ENCODE results near the gene SBNO2.
A peak's percentile ranks its signal among the peaks of the same experiment; 100 is the strongest.

The SBNO2 gene

GRCh38 chr19:1151037-1151724, 22.9 kb downstream of the SBNO2 start:
- no peaks in the 10 kb centered on the region for H3K9me3 ChIP-seq (ENCODE audit: control insufficient read depth, low read length)
- no peaks in the 10 kb centered on the region for H3K27me3 ChIP-seq (ENCODE audit: control insufficient read depth, insufficient read depth, low read length, poor library complexity, severe bottlenecking)
- peaks cover 24% of the 10 kb centered on the region for H3K4me1 ChIP-seq (ENCODE audit: control insufficient read depth, insufficient read depth, low read length)
- peaks cover 9% of the 10 kb centered on the region for H3K36me3 ChIP-seq (ENCODE audit: control insufficient read depth, insufficient read depth, low read length)
- 93 to 94% methylated on average over 12 of the region's 12 CpGs for WGBS, 2 experiments
- no peak overlapping the region for H3K4me3 ChIP-seq (ENCODE audit: insufficient read depth, low read depth, low read length)
- H3K27ac ChIP-seq (ENCODE audit: insufficient read depth, low read depth, low read length, poor library complexity, severe bottlenecking), result no peak overlapping the region

GRCh38 chr19:1150333-1151036, 23.6 kb downstream of the SBNO2 start:
- H3K27me3 ChIP-seq (ENCODE audit: control insufficient read depth, insufficient read depth, low read length, poor library complexity, severe bottlenecking), result no peaks in the 10 kb centered on the region
- 95 to 96% methylated on average over 33 of the region's 33 CpGs for WGBS, 2 experiments
- H3K27ac ChIP-seq (ENCODE audit: insufficient read depth, low read depth, low read length, poor library complexity, severe bottlenecking), result no peak overlapping the region
- H3K9me3 ChIP-seq (ENCODE audit: control insufficient read depth, low read length), result no peaks in the 10 kb centered on the region
- peaks cover 9% of the 10 kb centered on the region for H3K36me3 ChIP-seq (ENCODE audit: control insufficient read depth, insufficient read depth, low read length)
- H3K4me3 ChIP-seq (ENCODE audit: insufficient read depth, low read depth, low read length), result no peak overlapping the region
- peaks cover 21% of the 10 kb centered on the region for H3K4me1 ChIP-seq (ENCODE audit: control insufficient read depth, insufficient read depth, low read length)

GRCh38 chr19:1149259-1150045, 24.6 kb downstream of the SBNO2 start:
- Histone ChIP-seq H3K27me3 (ENCODE audit: control insufficient read depth, insufficient read depth, low read length, poor library complexity, severe bottlenecking) (no peaks in the 10 kb centered on the region), H3K4me3 (ENCODE audit: insufficient read depth, low read depth, low read length) (no peak overlapping the region), H3K36me3 (ENCODE audit: control insufficient read depth, insufficient read depth, low read length) (peaks cover 9% of the 10 kb centered on the region), H3K9me3 (ENCODE audit: control insufficient read depth, low read length) (no peaks in the 10 kb centered on the region), H3K27ac (ENCODE audit: insufficient read depth, low read depth, low read length, poor library complexity, severe bottlenecking) (no peak overlapping the region), H3K4me1 (ENCODE audit: control insufficient read depth, insufficient read depth, low read length) (peaks cover 18% of the 10 kb centered on the region)
- WGBS, 2 experiments, result 95 to 96% methylated on average over 39 of the region's 39 CpGs

GRCh38 chr19:1147934-1148549, 26.0 kb downstream of the SBNO2 start:
- WGBS, 2 experiments, result 83 to 87% methylated on average over 13 of the region's 15 CpGs
- H3K4me3 ChIP-seq (ENCODE audit: insufficient read depth, low read depth, low read length), result no peak overlapping the region
- H3K9me3 ChIP-seq (ENCODE audit: control insufficient read depth, low read length), result no peaks in the 10 kb centered on the region
- peaks cover 12% of the 10 kb centered on the region for H3K36me3 ChIP-seq (ENCODE audit: control insufficient read depth, insufficient read depth, low read length)
- H3K4me1 ChIP-seq (ENCODE audit: control insufficient read depth, insufficient read depth, low read length), result peaks cover 18% of the 10 kb centered on the region
- no peak overlapping the region for H3K27ac ChIP-seq (ENCODE audit: insufficient read depth, low read depth, low read length, poor library complexity, severe bottlenecking)
- H3K27me3 ChIP-seq (ENCODE audit: control insufficient read depth, insufficient read depth, low read length, poor library complexity, severe bottlenecking), result no peaks in the 10 kb centered on the region

- Histone ChIP-seq H3K36me3 (ENCODE audit: control insufficient read depth, insufficient read depth, low read length) (peaks cover 7% of the 10 kb centered on the region), H3K4me3 (ENCODE audit: insufficient read depth, low read depth, low read length) (no peak overlapping the region), H3K4me1 (ENCODE audit: control insufficient read depth, insufficient read depth, low read length) (peaks cover 18% of the 10 kb centered on the region), H3K27ac (ENCODE audit: insufficient read depth, low read depth, low read length, poor library complexity, severe bottlenecking) (no peak overlapping the region), H3K27me3 (ENCODE audit: control insufficient read depth, insufficient read depth, low read length, poor library complexity, severe bottlenecking) (no peaks in the 10 kb centered on the region), H3K9me3 (ENCODE audit: control insufficient read depth, low read length) (no peaks in the 10 kb centered on the region)
- WGBS, 2 experiments, result 84 to 85% methylated on average over 38 of the region's 38 CpGs
Observed at GRCh38 chr19:1146858-1147780, 26.9 kb downstream of the SBNO2 start.

- Histone ChIP-seq H3K9me3 (ENCODE audit: control insufficient read depth, low read length) (no peaks in the 10 kb centered on the region), H3K27ac (ENCODE audit: insufficient read depth, low read depth, low read length, poor library complexity, severe bottlenecking) (no peak overlapping the region), H3K36me3 (ENCODE audit: control insufficient read depth, insufficient read depth, low read length) (peaks cover 8% of the 10 kb centered on the region), H3K4me1 (ENCODE audit: control insufficient read depth, insufficient read depth, low read length) (peaks cover 18% of the 10 kb centered on the region), H3K27me3 (ENCODE audit: control insufficient read depth, insufficient read depth, low read length, poor library complexity, severe bottlenecking) (no peaks in the 10 kb centered on the region), H3K4me3 (ENCODE audit: insufficient read depth, low read depth, low read length) (no peak overlapping the region)
- whole genome bisulfite sequencing, 2 experiments, result 85 to 86% methylated on average over 13 of the region's 13 CpGs
Observed at GRCh38 chr19:1146412-1146699, 27.7 kb downstream of the SBNO2 start.

- H3K27me3 ChIP-seq (ENCODE audit: control insufficient read depth, insufficient read depth, low read length, poor library complexity, severe bottlenecking), result no peaks in the 10 kb centered on the region
- H3K36me3 ChIP-seq (ENCODE audit: control insufficient read depth, insufficient read depth, low read length), result peaks cover 8% of the 10 kb centered on the region
- peaks cover 18% of the 10 kb centered on the region for H3K4me1 ChIP-seq (ENCODE audit: control insufficient read depth, insufficient read depth, low read length)
- peak overlapping the region; percentile 2 for H3K27ac ChIP-seq (ENCODE audit: insufficient read depth, low read depth, low read length, poor library complexity, severe bottlenecking)
- H3K9me3 ChIP-seq (ENCODE audit: control insufficient read depth, low read length), result no peaks in the 10 kb centered on the region
- 92 to 95% methylated on average over 26 of the region's 26 CpGs for WGBS, 2 experiments
- H3K4me3 ChIP-seq (ENCODE audit: insufficient read depth, low read depth, low read length), result no peak overlapping the region
Observed at GRCh38 chr19:1145635-1146411, 28.2 kb downstream of the SBNO2 start.

- no peak overlapping the region for H3K27ac ChIP-seq (ENCODE audit: insufficient read depth, low read depth, low read length, poor library complexity, severe bottlenecking)
- H3K4me1 ChIP-seq (ENCODE audit: control insufficient read depth, insufficient read depth, low read length), result peaks cover 18% of the 10 kb centered on the region
- no peak overlapping the region for H3K4me3 ChIP-seq (ENCODE audit: insufficient read depth, low read depth, low read length)
- peaks cover 8% of the 10 kb centered on the region for H3K36me3 ChIP-seq (ENCODE audit: control insufficient read depth, insufficient read depth, low read length)
- H3K27me3 ChIP-seq (ENCODE audit: control insufficient read depth, insufficient read depth, low read length, poor library complexity, severe bottlenecking), result no peaks in the 10 kb centered on the region
- 92 to 95% methylated on average over 1 of the region's 1 CpG for WGBS, 2 experiments
- H3K9me3 ChIP-seq (ENCODE audit: control insufficient read depth, low read length), result no peaks in the 10 kb centered on the region
Observed at GRCh38 chr19:1144741-1145140, 29.3 kb downstream of the SBNO2 start.

- Histone ChIP-seq H3K36me3 (ENCODE audit: control insufficient read depth, insufficient read depth, low read length) (peaks cover 8% of the 10 kb centered on the region), H3K9me3 (ENCODE audit: control insufficient read depth, low read length) (no peaks in the 10 kb centered on the region), H3K4me1 (ENCODE audit: control insufficient read depth, insufficient read depth, low read length) (peaks cover 18% of the 10 kb centered on the region), H3K27ac (ENCODE audit: insufficient read depth, low read depth, low read length, poor library complexity, severe bottlenecking) (no peak overlapping the region), H3K4me3 (ENCODE audit: insufficient read depth, low read depth, low read length) (no peak overlapping the region), H3K27me3 (ENCODE audit: control insufficient read depth, insufficient read depth, low read length, poor library complexity, severe bottlenecking) (no peaks in the 10 kb centered on the region)
- 95 to 97% methylated on average over 33 of the region's 33 CpGs for WGBS, 2 experiments
Observed at GRCh38 chr19:1143828-1144399, 30.2 kb downstream of the SBNO2 start.
